ENCODE data around the gene UNKL. TPM values are rescaled to one million over a fixed set of nuclear protein-coding genes. Genes with fewer than 3 reads are reported as not detected.

Gene UNKL
- total RNA-seq, 1 experiment from 2014 or later, result 32.0 TPM

GRCh38 chr16:1389762-1390161 lies 24.7 kb downstream of the UNKL start:
- Histone ChIP-seq H3K79me2 (ENCODE audit: insufficient read depth, low read length) (no peaks in the 10 kb centered on the region), H3K9ac (ENCODE audit: extremely low read depth, insufficient read length, low read length) (no peak overlapping the region), H3K79me1 (ENCODE audit: insufficient read depth, low read depth, low read length, poor library complexity, severe bottlenecking) (no peaks in the 10 kb centered on the region), H3T11ph (ENCODE audit: low read length) (no peak overlapping the region), H3K18ac (ENCODE audit: insufficient read length, low read depth, low read length) (no peak overlapping the region), H2BK5ac (ENCODE audit: insufficient read length, low read length) (no peak overlapping the region), H2AK5ac (ENCODE audit: insufficient read length, low read length) (no peak overlapping the region), H3K14ac (ENCODE audit: insufficient read depth, low read length) (no peak overlapping the region), H3K27ac (ENCODE audit: insufficient read length, low read depth, low read length) (no peak overlapping the region), H2BK15ac (ENCODE audit: low read depth, low read length) (no peak overlapping the region), H3K23me2 (ENCODE audit: insufficient read length, low read depth, low read length, poor library complexity, severe bottlenecking) (no peaks in the 10 kb centered on the region), H3K4me2 (ENCODE audit: insufficient read depth, insufficient read length, low read length) (no peak overlapping the region), H3K27me3 (ENCODE audit: insufficient read depth, low read length) (no peaks in the 10 kb centered on the region), H4K5ac (ENCODE audit: insufficient read length, low read depth, low read length) (no peak overlapping the region), H4K20me1 (ENCODE audit: control insufficient read depth, insufficient read depth, insufficient read length) (no peaks in the 10 kb centered on the region), H3K56ac (ENCODE audit: insufficient read length, low read depth, low read length) (no peak overlapping the region), H3K4me1 (ENCODE audit: insufficient read depth, low read length) (no peaks in the 10 kb centered on the region), H2BK120ac (ENCODE audit: low read depth, low read length, poor library complexity, severe bottlenecking) (no peak overlapping the region), H3K9me3 (ENCODE audit: control insufficient read depth, low read depth, low read length) (no peaks in the 10 kb centered on the region), H2AFZ (ENCODE audit: low read length) (no peak overlapping the region), H4K91ac (ENCODE audit: insufficient read length, low read depth, low read length) (no peak overlapping the region), H3K4ac (ENCODE audit: low read depth, low read length) (no peak overlapping the region), H2BK20ac (ENCODE audit: low read depth, low read length, poor library complexity, severe bottlenecking) (no peak overlapping the region), H3K23ac (ENCODE audit: insufficient read length, low read depth, low read length) (no peak overlapping the region), H4K8ac (replicated peaks; ENCODE audit: insufficient read length, low read depth, low read length) (no peak overlapping the region), H2BK12ac (ENCODE audit: insufficient read length, low read depth, low read length) (no peak overlapping the region)
- peaks cover 4 to 22% (median 22%) of the 10 kb centered on the region in 3 experiments; a peak in 5 of 7 replicates for H3K36me3 Mint-ChIP-seq (ENCODE audit: insufficient read depth in 1 of 3, low read depth in 3 of 3)
- DNase-seq, result no peak
- no peak overlapping the region for H3K4me3 Mint-ChIP-seq
- H3K27ac Mint-ChIP-seq, result no peak overlapping the region
- H3K9me3 Mint-ChIP-seq, result no peaks in the 10 kb centered on the region
- H3K4me1 Mint-ChIP-seq, result no peaks in the 10 kb centered on the region
- no CpG with 5 or more reads among the region's 7 CpGs for WGBS (ENCODE audit: extremely low coverage, insufficient read length, low lambda C conversion rate)
- TF ChIP-seq CTCF (conservative IDR thresholded peaks at IDR 0.05), result no peak
- H3K27me3 Mint-ChIP-seq (ENCODE audit: low read depth), result no peaks in the 10 kb centered on the region
